Measurements from ENCODE around the gene GNG12. TPM values are rescaled to one million over a fixed set of nuclear protein-coding genes. Genes with fewer than 3 reads are reported as not detected.

GNG12 gene
- total and polyA plus RNA-seq, 11 donors: 7.7 to 80.2 (median 44.6) TPM

GRCh38 chr1:67766141-67766978, 66.9 kb downstream of the GNG12 start:
- Histone ChIP-seq H3K4me1 (peaks cover 0 to 22% (median 8%) of the 10 kb centered on the region in 12 donors), H3K27ac (peak overlapping the region in 1 of 12 donors; percentile 37), H3K9me3 (no peaks in the 10 kb centered on the region), H3K4me3 (peak overlapping the region in 8 of 12 donors; percentile 11 to 49 (median 36)), H3K36me3 (no peaks in the 10 kb centered on the region), H3K27me3 (no peaks in the 10 kb centered on the region)
- WGBS, 4 donors: 30 to 35% (median 33%) methylated on average over 17 of the region's 17 CpGs
- intact Hi-C loops (cut with DNase I): loop anchor here (2.0 to 10.0 kb wide), 15 partner anchors 64 to 578 kb away; partner anchors contain the start of gene GNG12 (in 6 of the 10)
- ATAC-seq: peak in 3 of 4 donors; percentile 62 to 78 (median 73)
- TF ChIP-seq CTCF (IDR thresholded peaks at IDR 0.05) (peak; percentile 67 to 82 (median 76)), POLR2A (IDR thresholded peaks at IDR 0.05) (no peak)
- DNase-seq: peak in 3 of 5 donors; percentile 31 to 54 (median 42)

- no peak overlapping the region for H3K27ac ChIP-seq
- TF ChIP-seq CTCF (IDR thresholded peaks at IDR 0.05) (no peak), POLR2A (IDR thresholded peaks at IDR 0.05) (no peak)
- H3K36me3 ChIP-seq: no peaks in the 10 kb centered on the region
- H3K9me3 ChIP-seq: no peaks in the 10 kb centered on the region
- no peaks in the 10 kb centered on the region for H3K27me3 ChIP-seq
- no peak for DNase-seq
- intact Hi-C loops (cut with DNase I): loop anchor here (5.0 to 10.0 kb wide), 13 partner anchors 68 to 580 kb away; partner anchors contain the start of genes GNG12 (in 6 of the 10) and GADD45A (in 1 of the 10)
- no peak overlapping the region for H3K4me3 ChIP-seq
- 78 to 84% (median 81%) methylated on average over 4 of the region's 4 CpGs for WGBS, 4 donors
- H3K4me1 ChIP-seq: peaks cover 0 to 27% (median 13%) of the 10 kb centered on the region in 12 donors
- no peak for ATAC-seq
Observed at GRCh38 chr1:67764633-67765032, 68.6 kb downstream of the GNG12 start.

GRCh38 chr1:67761730-67762129, 71.5 kb downstream of the GNG12 start:
- H3K27ac ChIP-seq: no peak overlapping the region
- H3K4me3 ChIP-seq: no peak overlapping the region
- ATAC-seq (no peak), DNase-seq (no peak)
- H3K36me3 ChIP-seq: no peaks in the 10 kb centered on the region
- intact Hi-C loops (cut with DNase I): loop anchor here in 9 of 10 donors (2.0 to 10.0 kb wide), 10 partner anchors 74 to 583 kb away; partner anchors contain the start of gene GADD45A (in 3 of the 9)
- H3K9me3 ChIP-seq: no peaks in the 10 kb centered on the region
- H3K27me3 ChIP-seq: no peaks in the 10 kb centered on the region
- WGBS, 4 donors: 82 to 93% (median 87%) methylated on average over 4 of the region's 4 CpGs
- H3K4me1 ChIP-seq: peaks cover 0 to 38% (median 14%) of the 10 kb centered on the region in 12 donors
- no peak for TF ChIP-seq CTCF (IDR thresholded peaks at IDR 0.05)
- TF ChIP-seq POLR2A (IDR thresholded peaks at IDR 0.05): no peak

- H3K27me3 ChIP-seq: no peaks in the 10 kb centered on the region
- no peak overlapping the region for H3K27ac ChIP-seq
- WGBS, 4 donors: 78 to 84% (median 81%) methylated on average over 2 of the region's 2 CpGs
- H3K4me3 ChIP-seq: no peak overlapping the region
- ATAC-seq (no peak), DNase-seq (no peak)
- no peaks in the 10 kb centered on the region for H3K9me3 ChIP-seq
- H3K4me1 ChIP-seq: peaks cover 0 to 32% (median 12%) of the 10 kb centered on the region in 12 donors
- H3K36me3 ChIP-seq: no peaks in the 10 kb centered on the region
- intact Hi-C loops (cut with DNase I): loop anchor here in 9 of 10 donors (2.0 to 10.0 kb wide), 10 partner anchors 74 to 584 kb away; partner anchors contain the start of gene GADD45A (in 3 of the 9)
- no peak for TF ChIP-seq CTCF (IDR thresholded peaks at IDR 0.05)
- no peak for TF ChIP-seq POLR2A (IDR thresholded peaks at IDR 0.05)
Observed at GRCh38 chr1:67761091-67761490, 72.2 kb downstream of the GNG12 start.

Data from heart left ventricle (tissue), 16 donors.